Coronary artery (tissue), 2 donors: ENCODE results near the gene GCK.

Experiments
- DNase-seq: peaks from one replicate; pipeline ENCODE4 v3.0.0-alpha.2; 2017; ENCODE audit warnings: low spot score
- H3K27ac ChIP-seq, 2 donors: fragments of 200-600 bp; sonication (generic); one replicate each; pipeline ENCODE4 v1.5.1; 2016 to 2019
- H3K4me3 ChIP-seq: fragments of 200-600 bp; sonication (generic); 2 replicates; pipeline ENCODE4 v1.5.1; 2016; ENCODE audit warnings: mild to moderate bottlenecking, moderate library complexity
- CTCF ChIP-seq: fragments of 200-600 bp; sonication (generic); IDR thresholded peaks from one replicate; pipeline ENCODE4 v1.5.1; 2019; ENCODE audit warnings: antibody characterized with exemption

GCK gene

GRCh38 chr7:44194562-44195145 lies 5.4 kb upstream of the GCK start:
- Histone ChIP-seq H3K27ac (no peak overlapping the region), H3K4me3 (no peak overlapping the region)
- no peak for TF ChIP-seq CTCF
- DNase-seq, result no peak

GRCh38 chr7:44194069-44194468 lies 4.8 kb upstream of the GCK start:
- H3K4me3 ChIP-seq, result no peak overlapping the region
- TF ChIP-seq CTCF, result no peak
- no peak for DNase-seq
- H3K27ac ChIP-seq, result no peak overlapping the region

- no peak for DNase-seq
- H3K27ac ChIP-seq, result no peak overlapping the region
- no peak for TF ChIP-seq CTCF
- no peak overlapping the region for H3K4me3 ChIP-seq
These were observed 4.0 kb upstream of the GCK start for GRCh38 chr7:44193011-44193802.

GRCh38 chr7:44191171-44191570 lies 1.9 kb upstream of the GCK start:
- no peak for DNase-seq
- no peak overlapping the region for H3K4me3 ChIP-seq
- TF ChIP-seq CTCF, result no peak

GRCh38 chr7:44189993-44190872 lies 994 bp upstream of the GCK start:
- no peak overlapping the region for H3K27ac ChIP-seq
- H3K4me3 ChIP-seq, result no peak overlapping the region
- no peak for TF ChIP-seq CTCF
- DNase-seq, result no peak

More at GRCh38 chr7:44191171-44191570, 1.9 kb upstream of the GCK start:
- no peak overlapping the region for H3K27ac ChIP-seq

- DNase-seq, result no peak
- TF ChIP-seq CTCF, result no peak
- Histone ChIP-seq H3K27ac (no peak overlapping the region), H3K4me3 (no peak overlapping the region)
These were observed 586 bp downstream of the GCK start for GRCh38 chr7:44188480-44189225.
